Transverse colon (tissue), 4 donors: Measurements from ENCODE around the gene MOB2. TPM values are rescaled to one million over a fixed set of nuclear protein-coding genes. Genes with fewer than 3 reads are reported as not detected.

Experiments
- DNase-seq: peaks from one replicate; pipeline ENCODE4 v3.0.0-alpha.2; 2019
- H3K27ac ChIP-seq, 4 donors: fragments of 200-600 bp; sonication (generic); 2 replicates each; pipeline ENCODE4 v1.5.1; 2016 to 2018; ENCODE audit warnings: inconsistent platforms in 4 of 4
- H3K27me3 ChIP-seq: fragments of 200-600 bp; sonication (generic); 2 replicates; pipeline ENCODE4 v1.5.1; 2017; ENCODE audit warnings: inconsistent platforms
- H3K36me3 ChIP-seq, 4 donors: fragments of 200-600 bp; sonication (generic); 2 replicates each; pipeline ENCODE4 v1.5.1; 2017 to 2019; ENCODE audit warnings: inconsistent platforms in 4 of 4
- H3K4me1 ChIP-seq, 4 donors: fragments of 200-600 bp; sonication (generic); 2 replicates each; pipeline ENCODE4 v1.5.1; 2017 to 2020; ENCODE audit warnings: inconsistent platforms in 4 of 4
- H3K4me3 ChIP-seq, 4 donors: fragments of 200-600 bp; sonication (generic); 1 replicate in 1 of 4; 2 replicates in 3 of 4; pipeline versions ENCODE4 v1.5.1 to v1.6.1; 2017 to 2019; ENCODE audit warnings: inconsistent platforms in 4 of 4
- H3K9me3 ChIP-seq, 2 donors: fragments of 200-600 bp; sonication (generic); 2 replicates each; pipeline ENCODE4 v1.5.1; 2017 to 2019; ENCODE audit warnings: inconsistent platforms in 2 of 2
- CTCF ChIP-seq, 5 experiments: fragments of 200-600 bp in 3 of 5; fragments of 450-650 bp in 2 of 5; sonication (generic) in 3 of 5; IDR thresholded peaks; 1 replicate in 2 of 5; 2 replicates in 3 of 5; pipeline ENCODE4 v1.5.1; 2016 to 2017; ENCODE audit warnings: antibody characterized with exemption in 5 of 5, inconsistent platforms in 3 of 5, mild to moderate bottlenecking in 2 of 5, moderate library complexity in 1 of 5
- EP300 ChIP-seq: sonication (generic); formaldehyde crosslinking; IDR thresholded peaks from one replicate; pipeline ENCODE4 v1.6.1; 2017; ENCODE audit warnings: antibody characterized with exemption, low read depth
- POLR2A ChIP-seq: fragments of 450-650 bp; IDR thresholded peaks from one replicate; pipeline ENCODE4 v1.6.1; 2016; ENCODE audit warnings: antibody characterized with exemption, mild to moderate bottlenecking, moderate library complexity
- POLR2AphosphoS5 ChIP-seq, 3 donors: sonication (generic); formaldehyde crosslinking; IDR thresholded peaks; one replicate each; pipeline ENCODE4 v1.6.1; 2016; ENCODE audit warnings: antibody characterized with exemption in 3 of 3
- WGBS, 2 donors: methylation state at CpG; one replicate each; pipeline ENCODE4 v1.1.5; 2018; ENCODE audit warnings: low coverage in 1 of 2; 5-methylcytosine and 5-hydroxymethylcytosine counted together
- in situ Hi-C, 4 donors: fragments of 200-750 bp; cut with MboI; loops; one replicate each; pipeline versions ENCODE4 v1.15.0 to v1.15.1; 2017; ENCODE audit warnings: low sequenced_read_pairs in 3 of 4, low pct_ligation_motif_present in 1 of 4, low pct_unique_long_range_greater_than_20kb in 1 of 4
- intact Hi-C: fragments of 100-400 bp; cut with DNase I; formaldehyde crosslinking; loops from one replicate; pipeline ENCODE4 v1.15.1; 2023; ENCODE audit warnings: low total_unique reads
- total RNA-seq, 4 donors: library from RNA; depleted of rRNA; stranded (reverse); fragments of >200 nt; gene quantifications; one replicate each; pipeline ENCODE4 v1.1.0, GENCODE V29; 2016

MOB2 gene
- total RNA-seq, 4 donors from 2014 or later = 22.8 to 56.7 (median 42.4) TPM

- in situ Hi-C loops = no loop called here
- Histone ChIP-seq H3K9me3 (no peaks in the 10 kb centered on the region), H3K27me3 (peaks cover 57% of the 10 kb centered on the region), H3K4me3 (no peak overlapping the region), H3K4me1 (no peaks in the 10 kb centered on the region), H3K27ac (no peak overlapping the region), H3K36me3 (no peaks in the 10 kb centered on the region)
- intact Hi-C loops = no loop called here
- TF ChIP-seq POLR2AphosphoS5 (IDR thresholded peaks at IDR 0.05) (no peak), CTCF (IDR thresholded peaks at IDR 0.05) (no peak), EP300 (no peak), POLR2A (no peak)
- no peak for DNase-seq
- WGBS, 2 donors = 74% methylated on average over 19 of the region's 30 CpGs; no CpG with 5 or more reads in 1 of the 2 donors
Observed at GRCh38 chr11:1445741-1446445, 40.7 kb downstream of the MOB2 start.

- peaks cover 55% of the 10 kb centered on the region for H3K27me3 ChIP-seq
- no peaks in the 10 kb centered on the region for H3K9me3 ChIP-seq
- H3K27ac ChIP-seq = no peak overlapping the region
- H3K4me3 ChIP-seq = no peak overlapping the region
- in situ Hi-C loops (no loop called here), intact Hi-C loops (no loop called here)
- no peak for DNase-seq
- WGBS, 2 donors = 41 to 72% methylated on average over 5 to 24 of the region's 32 CpGs
- TF ChIP-seq POLR2AphosphoS5 (IDR thresholded peaks at IDR 0.05) = no peak
- no peak for TF ChIP-seq EP300
- no peak for TF ChIP-seq CTCF (IDR thresholded peaks at IDR 0.05)
- TF ChIP-seq POLR2A = no peak
- no peaks in the 10 kb centered on the region for H3K36me3 ChIP-seq
- H3K4me1 ChIP-seq = no peaks in the 10 kb centered on the region
Observed at GRCh38 chr11:1444823-1445422, 41.7 kb downstream of the MOB2 start.

- Histone ChIP-seq H3K27me3 (peaks cover 52% of the 10 kb centered on the region), H3K27ac (no peak overlapping the region), H3K36me3 (no peaks in the 10 kb centered on the region), H3K9me3 (no peaks in the 10 kb centered on the region), H3K4me1 (no peaks in the 10 kb centered on the region), H3K4me3 (no peak overlapping the region)
- in situ Hi-C loops = no loop called here
- intact Hi-C loops = no loop called here
- no peak for TF ChIP-seq EP300
- no peak for TF ChIP-seq CTCF (IDR thresholded peaks at IDR 0.05)
- no peak for TF ChIP-seq POLR2AphosphoS5 (IDR thresholded peaks at IDR 0.05)
- no peak for TF ChIP-seq POLR2A
- 49% methylated on average over 11 of the region's 11 CpGs; no CpG with 5 or more reads in 1 of the 2 donors for WGBS, 2 donors
- no peak for DNase-seq
Observed at GRCh38 chr11:1444321-1444720, 42.3 kb downstream of the MOB2 start.

- Histone ChIP-seq H3K27me3 (peaks cover 47% of the 10 kb centered on the region), H3K36me3 (no peaks in the 10 kb centered on the region), H3K4me3 (no peak overlapping the region), H3K4me1 (no peaks in the 10 kb centered on the region), H3K27ac (no peak overlapping the region), H3K9me3 (no peaks in the 10 kb centered on the region)
- DNase-seq = no peak
- intact Hi-C loops (no loop called here), in situ Hi-C loops (no loop called here)
- no peak for TF ChIP-seq CTCF (IDR thresholded peaks at IDR 0.05)
- TF ChIP-seq POLR2AphosphoS5 (IDR thresholded peaks at IDR 0.05) = no peak
- no peak for TF ChIP-seq EP300
- no peak for TF ChIP-seq POLR2A
- 65% methylated on average over 9 of the region's 9 CpGs; no CpG with 5 or more reads in 1 of the 2 donors for WGBS, 2 donors
Observed at GRCh38 chr11:1443737-1444136, 42.8 kb downstream of the MOB2 start.
